Lung (tissue), 12 donors: Measurements from ENCODE around the gene PLCB4. TPM values are rescaled to one million over a fixed set of nuclear protein-coding genes. Genes with fewer than 3 reads are reported as not detected.

ENCODE experiments used
- ATAC-seq: fragments of 200-7000 bp; cut with Tn5 transposase; one replicate; pipeline ENCODE4 v1.9.1; 2020; ENCODE audit warnings: moderate number of reproducible peaks; ENCODE audit not compliant: insufficient read depth, low FRiP score
- DNase-seq, 3 donors: peaks; one replicate each; pipeline ENCODE4 v3.0.0-alpha.2; 2013 to 2017
- H3K27ac ChIP-seq, 2 donors: one replicate each; pipeline ENCODE4 v1.5.1; 2013; ENCODE audit warnings: mild to moderate bottlenecking in 2 of 2, moderate library complexity in 2 of 2, control low read depth in 1 of 2, inconsistent platforms in 1 of 2, low read depth in 1 of 2, low read length in 1 of 2
- H3K27me3 ChIP-seq, 3 donors: one replicate each; pipeline ENCODE4 v1.5.1; 2013; ENCODE audit warnings: low read length in 2 of 3; ENCODE audit not compliant: control insufficient read depth in 3 of 3, insufficient read depth in 3 of 3
- H3K36me3 ChIP-seq, 4 donors: one replicate each; pipeline ENCODE4 v1.5.1; 2013; ENCODE audit warnings: low read length in 4 of 4, mild to moderate bottlenecking in 1 of 4, moderate library complexity in 1 of 4; ENCODE audit not compliant: control insufficient read depth in 4 of 4, insufficient read depth in 4 of 4
- H3K4me1 ChIP-seq, 5 donors: one replicate each; pipeline ENCODE4 v1.5.1; 2013; ENCODE audit warnings: low read length in 5 of 5, mild to moderate bottlenecking in 2 of 5, moderate library complexity in 1 of 5; ENCODE audit not compliant: control insufficient read depth in 5 of 5, insufficient read depth in 5 of 5
- H3K4me3 ChIP-seq: one replicate; pipeline ENCODE4 v1.5.1; 2013; ENCODE audit warnings: mild to moderate bottlenecking, control low read depth, moderate library complexity
- H3K9ac ChIP-seq, 2 donors: one replicate each; pipeline ENCODE4 v1.5.1; 2013; ENCODE audit warnings: low read length in 2 of 2, control low read depth in 1 of 2; ENCODE audit not compliant: insufficient read depth in 1 of 2
- H3K9me3 ChIP-seq, 4 donors: one replicate each; pipeline ENCODE4 v1.5.1; 2013; ENCODE audit warnings: low read length in 3 of 4, mild to moderate bottlenecking in 1 of 4, moderate library complexity in 1 of 4; ENCODE audit not compliant: control insufficient read depth in 4 of 4, insufficient read depth in 3 of 4
- WGBS, 2 donors: extraction: QIAGEN DNeasy Blood & Tissue Kit; methylation state at CpG; one replicate each; pipeline ENCODE4 v1.1.7; 2013; 5-methylcytosine and 5-hydroxymethylcytosine counted together
- polyA plus RNA-seq, 2 donors: library from polyadenylated mRNA; stranded (reverse); fragments of 200-250 nt; gene quantifications; one replicate each; pipeline ENCODE4 v1.2.1, GENCODE V29; 2013
- total RNA-seq, 2 donors: library from RNA; depleted of rRNA in 1 of 2; stranded (reverse); fragments of >200 nt in 1 of 2; gene quantifications; one replicate each; pipeline ENCODE4 v1.2.1, GENCODE V29; 2014 to 2021
- TF ChIP-seq, protein P1 (sequence below): IDR thresholded peaks from 2 replicates; pipeline ENCODE4 v1.5.1; 2012; ENCODE audit warnings: mild to moderate bottlenecking; ENCODE audit errors: control extremely low read depth, extremely low read depth
- donor health status: control.
- donor health status: control.
- donor health status: Bipolar disorder and iron deficiency.
- donor health status: healthy.
- donor health status: DM: yes; HTN: yes; CAD: no.

The PLCB4 gene
- total and polyA plus RNA-seq, 4 donors, result 2.1 to 18.6 (median 5.6) TPM

DNA sequence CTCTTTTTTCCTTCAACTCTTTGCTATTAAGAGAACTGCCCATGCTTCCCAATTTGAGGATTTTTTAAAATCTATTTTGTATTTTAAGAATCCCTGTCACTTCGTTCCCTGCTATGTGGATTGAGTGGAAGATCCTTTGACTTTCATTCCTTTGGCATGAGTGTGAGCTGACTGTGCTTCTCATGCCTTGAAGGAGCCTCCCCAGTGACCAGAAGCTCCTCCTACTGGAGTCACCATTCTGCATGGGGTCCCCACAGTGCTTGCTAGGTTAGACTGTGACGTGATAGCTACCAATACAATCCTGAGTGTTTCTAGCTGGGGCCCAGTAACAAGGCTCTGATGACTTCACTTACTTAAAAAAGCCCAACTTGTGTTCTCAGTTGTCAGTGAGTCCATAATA is 341.1 kb downstream of the PLCB4 start:
- 72 to 90% methylated on average over 2 of the region's 2 CpGs for WGBS, 2 donors
- Histone ChIP-seq H3K36me3 (peaks cover 0 to 3% (median 0%) of the 10 kb centered on the region in 4 donors), H3K9me3 (no peaks in the 10 kb centered on the region)

DNA sequence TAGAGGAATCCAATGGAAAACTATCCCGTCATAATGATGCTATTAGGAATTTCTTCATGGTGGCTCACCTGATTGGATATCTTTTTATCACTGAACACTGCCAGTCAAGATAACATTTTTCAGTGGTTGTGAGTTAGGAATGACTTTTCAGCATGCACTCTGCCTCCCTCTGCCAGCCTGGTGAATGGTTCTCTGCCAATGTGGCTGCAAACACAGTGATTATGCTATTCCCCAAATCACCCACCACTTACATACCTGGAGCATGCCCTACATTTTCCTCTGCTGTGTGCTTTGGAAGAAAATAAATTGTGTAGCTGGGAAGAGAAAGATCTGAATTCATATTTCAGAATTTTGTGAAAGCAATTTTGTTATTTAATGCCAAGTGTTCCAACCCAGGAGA is 342.9 kb downstream of the PLCB4 start:
- WGBS, 2 donors, result 94 to 97% methylated on average over 1 of the region's 1 CpG
- Histone ChIP-seq H3K36me3 (peaks cover 0 to 3% (median 0%) of the 10 kb centered on the region in 4 donors), H3K27me3 (no peaks in the 10 kb centered on the region), H3K9me3 (no peaks in the 10 kb centered on the region), H3K4me1 (peaks cover 0 to 12% (median 3%) of the 10 kb centered on the region in 5 donors), H3K9ac (no peak overlapping the region), H3K4me3 (no peak overlapping the region), H3K27ac (no peak overlapping the region)
- TF ChIP-seq, protein P1, sequence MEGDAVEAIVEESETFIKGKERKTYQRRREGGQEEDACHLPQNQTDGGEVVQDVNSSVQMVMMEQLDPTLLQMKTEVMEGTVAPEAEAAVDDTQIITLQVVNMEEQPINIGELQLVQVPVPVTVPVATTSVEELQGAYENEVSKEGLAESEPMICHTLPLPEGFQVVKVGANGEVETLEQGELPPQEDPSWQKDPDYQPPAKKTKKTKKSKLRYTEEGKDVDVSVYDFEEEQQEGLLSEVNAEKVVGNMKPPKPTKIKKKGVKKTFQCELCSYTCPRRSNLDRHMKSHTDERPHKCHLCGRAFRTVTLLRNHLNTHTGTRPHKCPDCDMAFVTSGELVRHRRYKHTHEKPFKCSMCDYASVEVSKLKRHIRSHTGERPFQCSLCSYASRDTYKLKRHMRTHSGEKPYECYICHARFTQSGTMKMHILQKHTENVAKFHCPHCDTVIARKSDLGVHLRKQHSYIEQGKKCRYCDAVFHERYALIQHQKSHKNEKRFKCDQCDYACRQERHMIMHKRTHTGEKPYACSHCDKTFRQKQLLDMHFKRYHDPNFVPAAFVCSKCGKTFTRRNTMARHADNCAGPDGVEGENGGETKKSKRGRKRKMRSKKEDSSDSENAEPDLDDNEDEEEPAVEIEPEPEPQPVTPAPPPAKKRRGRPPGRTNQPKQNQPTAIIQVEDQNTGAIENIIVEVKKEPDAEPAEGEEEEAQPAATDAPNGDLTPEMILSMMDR, result no peak
- DNase-seq (no peak), ATAC-seq (no peak)

More for the DNA sequence above, 341.1 kb downstream of the PLCB4 start:
- no peak for DNase-seq
- Histone ChIP-seq H3K4me3 (no peak overlapping the region), H3K27me3 (no peaks in the 10 kb centered on the region), H3K27ac (no peak overlapping the region), H3K9ac (no peak overlapping the region), H3K4me1 (peaks cover 0 to 12% (median 3%) of the 10 kb centered on the region in 5 donors)
- TF ChIP-seq, protein P1, result no peak
- ATAC-seq, result no peak

DNA sequence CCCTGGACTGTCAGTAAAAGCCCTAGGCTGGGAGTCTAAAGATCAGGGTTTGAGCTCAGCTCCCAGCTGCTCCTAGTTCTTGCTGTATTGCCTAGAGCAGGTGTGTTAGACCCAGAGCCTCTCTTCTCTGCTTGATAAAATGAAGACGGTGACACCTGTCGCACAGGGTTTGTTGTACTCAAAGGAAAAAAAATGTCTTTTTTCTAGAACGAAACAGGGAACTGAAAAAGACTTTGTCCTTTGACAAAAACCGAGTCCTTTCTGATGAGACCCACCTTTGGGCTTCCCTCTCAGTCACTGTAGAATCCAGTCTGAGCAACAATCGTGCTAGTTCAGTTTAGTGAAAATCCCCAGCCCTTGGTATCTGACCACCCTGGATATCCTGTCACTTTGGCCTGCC is 343.4 kb downstream of the PLCB4 start:
- no peak for ATAC-seq

More for the DNA sequence above, 343.4 kb downstream of the PLCB4 start:
- Histone ChIP-seq H3K4me1 (peaks cover 0 to 12% (median 3%) of the 10 kb centered on the region in 5 donors), H3K27me3 (no peaks in the 10 kb centered on the region), H3K27ac (no peak overlapping the region), H3K36me3 (peaks cover 0 to 3% (median 0%) of the 10 kb centered on the region in 4 donors), H3K9me3 (no peaks in the 10 kb centered on the region), H3K4me3 (no peak overlapping the region), H3K9ac (no peak overlapping the region)
- no peak for DNase-seq
- TF ChIP-seq, protein P1, result no peak
- WGBS, 2 donors, result 91% methylated on average over 5 of the region's 5 CpGs
